KMS-11 (cell line): Measurements from ENCODE around the gene TM9SF1.

Experiments used
- H2AFZ ChIP-seq: fragments of 200-600 bp; sonication (generic); 2 replicates; pipeline ENCODE4 v1.6.1; 2016; ENCODE audit warnings: antibody characterized with exemption, mixed run types, low read depth
- H3K27ac ChIP-seq: fragments of 200-600 bp; sonication (generic); 2 replicates; pipeline ENCODE4 v1.6.1; 2016; ENCODE audit warnings: mild to moderate bottlenecking, mixed run types
- H3K27me3 ChIP-seq: fragments of 200-600 bp; sonication (generic); 2 replicates; pipeline ENCODE4 v1.6.1; 2017; ENCODE audit warnings: mild to moderate bottlenecking, low read depth, mixed run types, moderate library complexity; ENCODE audit not compliant: insufficient read depth
- H3K36me3 ChIP-seq: fragments of 200-600 bp; sonication (generic); 2 replicates; pipeline ENCODE4 v1.6.1; 2017; ENCODE audit warnings: mild to moderate bottlenecking, mixed run types; ENCODE audit not compliant: insufficient read depth
- H3K4me1 ChIP-seq: fragments of 200-600 bp; sonication (generic); 2 replicates; pipeline ENCODE4 v1.6.1; 2016; ENCODE audit warnings: mild to moderate bottlenecking, low read depth, mixed run types; ENCODE audit not compliant: poor library complexity, severe bottlenecking
- H3K4me2 ChIP-seq: fragments of 200-600 bp; sonication (generic); 2 replicates; pipeline ENCODE4 v1.7.0; 2016; ENCODE audit warnings: mild to moderate bottlenecking, mixed run types
- H3K4me3 ChIP-seq: fragments of 200-600 bp; sonication (generic); IDR thresholded peaks from 2 replicates; pipeline ENCODE4 v1.6.1; 2017; ENCODE audit warnings: low read depth, low read length, mixed read lengths; ENCODE audit not compliant: insufficient read depth
- H3K79me2 ChIP-seq: fragments of 200-600 bp; sonication (generic); 2 replicates; pipeline ENCODE4 v1.6.1; 2016; ENCODE audit warnings: low read depth, mixed run types; ENCODE audit not compliant: insufficient read depth
- H3K9ac ChIP-seq: fragments of 200-600 bp; sonication (generic); 2 replicates; pipeline ENCODE4 v1.6.1; 2016; ENCODE audit warnings: mild to moderate bottlenecking, mixed run types
- H4K20me1 ChIP-seq: fragments of 200-600 bp; sonication (generic); 2 replicates; pipeline ENCODE4 v1.6.1; 2016; ENCODE audit warnings: mild to moderate bottlenecking, mixed run types; ENCODE audit not compliant: insufficient read depth
- TF ChIP-seq, protein P1 (sequence below): fragments of 200-600 bp; sonication (generic); conservative IDR thresholded peaks from 2 replicates; pipeline ENCODE4 v1.6.1; 2017; ENCODE audit warnings: low read depth, mild to moderate bottlenecking, antibody characterized with exemption, low read length, moderate library complexity, mixed read lengths

Gene TM9SF1, protein sequence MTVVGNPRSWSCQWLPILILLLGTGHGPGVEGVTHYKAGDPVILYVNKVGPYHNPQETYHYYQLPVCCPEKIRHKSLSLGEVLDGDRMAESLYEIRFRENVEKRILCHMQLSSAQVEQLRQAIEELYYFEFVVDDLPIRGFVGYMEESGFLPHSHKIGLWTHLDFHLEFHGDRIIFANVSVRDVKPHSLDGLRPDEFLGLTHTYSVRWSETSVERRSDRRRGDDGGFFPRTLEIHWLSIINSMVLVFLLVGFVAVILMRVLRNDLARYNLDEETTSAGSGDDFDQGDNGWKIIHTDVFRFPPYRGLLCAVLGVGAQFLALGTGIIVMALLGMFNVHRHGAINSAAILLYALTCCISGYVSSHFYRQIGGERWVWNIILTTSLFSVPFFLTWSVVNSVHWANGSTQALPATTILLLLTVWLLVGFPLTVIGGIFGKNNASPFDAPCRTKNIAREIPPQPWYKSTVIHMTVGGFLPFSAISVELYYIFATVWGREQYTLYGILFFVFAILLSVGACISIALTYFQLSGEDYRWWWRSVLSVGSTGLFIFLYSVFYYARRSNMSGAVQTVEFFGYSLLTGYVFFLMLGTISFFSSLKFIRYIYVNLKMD

GRCh38 chr14:24195186-24196070, at the start of gene TM9SF1:
Gene TM9SF1, minus strand, starts transcription at chr14:24195441. Its CDS starts 422 bp downstream, at chr14:24195019.
- H3K27ac ChIP-seq, result peak within 1 kb of the TSS; percentile 94
- H3K4me1 ChIP-seq, result peaks cover 10% of the 10 kb centered on the region
- H3K27me3 ChIP-seq, result no peaks in the 10 kb centered on the region
- H3K4me3 ChIP-seq, result peak within 1 kb of the TSS; percentile 55
- H3K9ac ChIP-seq, result peak within 1 kb of the TSS; percentile 99
- H4K20me1 ChIP-seq, result no peaks in the 10 kb centered on the region
- H3K36me3 ChIP-seq, result no peaks in the 10 kb centered on the region
- peak within 1 kb of the TSS; percentile 81 for H2AFZ ChIP-seq
- no peaks in the 10 kb centered on the region; the same call in 1 of the 2 replicates for H3K79me2 ChIP-seq
- TF ChIP-seq, protein P1, sequence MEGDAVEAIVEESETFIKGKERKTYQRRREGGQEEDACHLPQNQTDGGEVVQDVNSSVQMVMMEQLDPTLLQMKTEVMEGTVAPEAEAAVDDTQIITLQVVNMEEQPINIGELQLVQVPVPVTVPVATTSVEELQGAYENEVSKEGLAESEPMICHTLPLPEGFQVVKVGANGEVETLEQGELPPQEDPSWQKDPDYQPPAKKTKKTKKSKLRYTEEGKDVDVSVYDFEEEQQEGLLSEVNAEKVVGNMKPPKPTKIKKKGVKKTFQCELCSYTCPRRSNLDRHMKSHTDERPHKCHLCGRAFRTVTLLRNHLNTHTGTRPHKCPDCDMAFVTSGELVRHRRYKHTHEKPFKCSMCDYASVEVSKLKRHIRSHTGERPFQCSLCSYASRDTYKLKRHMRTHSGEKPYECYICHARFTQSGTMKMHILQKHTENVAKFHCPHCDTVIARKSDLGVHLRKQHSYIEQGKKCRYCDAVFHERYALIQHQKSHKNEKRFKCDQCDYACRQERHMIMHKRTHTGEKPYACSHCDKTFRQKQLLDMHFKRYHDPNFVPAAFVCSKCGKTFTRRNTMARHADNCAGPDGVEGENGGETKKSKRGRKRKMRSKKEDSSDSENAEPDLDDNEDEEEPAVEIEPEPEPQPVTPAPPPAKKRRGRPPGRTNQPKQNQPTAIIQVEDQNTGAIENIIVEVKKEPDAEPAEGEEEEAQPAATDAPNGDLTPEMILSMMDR, result no peak
- H3K4me2 ChIP-seq, result peak within 1 kb of the TSS; percentile 74

DNA sequence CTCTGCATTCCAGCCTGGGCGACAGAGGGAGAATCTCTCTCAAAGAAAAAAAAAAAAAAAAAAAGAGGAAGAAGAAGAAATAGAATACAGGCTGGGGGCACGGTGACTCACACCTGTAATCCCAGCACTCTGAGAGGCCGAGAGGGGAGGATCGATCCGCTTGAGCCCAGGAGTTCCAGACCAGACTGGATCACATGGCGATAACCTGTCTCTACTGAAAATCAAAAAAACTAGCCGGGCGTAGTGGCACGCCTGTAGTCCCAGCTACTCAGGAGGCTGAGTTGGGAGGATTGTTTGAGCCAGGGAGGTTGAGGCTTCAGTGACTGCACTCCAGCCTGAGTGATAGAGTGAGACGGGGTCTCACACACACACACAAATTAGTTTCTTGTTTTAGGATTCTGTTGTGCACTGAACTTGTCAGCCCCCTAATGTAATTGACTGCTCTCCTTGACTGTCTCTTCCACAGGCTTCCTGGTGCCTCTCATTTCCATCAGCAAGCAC, 48.1 kb upstream of the TM9SF1 start:
- no peaks in the 10 kb centered on the region for H4K20me1 ChIP-seq
- H3K36me3 ChIP-seq, result no peaks in the 10 kb centered on the region
- TF ChIP-seq, protein P1, result no peak
- H3K4me1 ChIP-seq, result peaks cover 36% of the 10 kb centered on the region
- H2AFZ ChIP-seq, result peak overlapping the region; percentile 66
- H3K27ac ChIP-seq, result peak overlapping the region; percentile 87
- H3K4me2 ChIP-seq, result peak overlapping the region; percentile 57
- H3K79me2 ChIP-seq, result no peaks in the 10 kb centered on the region
- H3K4me3 ChIP-seq, result no peak overlapping the region
- peak overlapping the region; percentile 65; the same call in 1 of the 2 replicates for H3K9ac ChIP-seq
- H3K27me3 ChIP-seq, result no peaks in the 10 kb centered on the region

DNA sequence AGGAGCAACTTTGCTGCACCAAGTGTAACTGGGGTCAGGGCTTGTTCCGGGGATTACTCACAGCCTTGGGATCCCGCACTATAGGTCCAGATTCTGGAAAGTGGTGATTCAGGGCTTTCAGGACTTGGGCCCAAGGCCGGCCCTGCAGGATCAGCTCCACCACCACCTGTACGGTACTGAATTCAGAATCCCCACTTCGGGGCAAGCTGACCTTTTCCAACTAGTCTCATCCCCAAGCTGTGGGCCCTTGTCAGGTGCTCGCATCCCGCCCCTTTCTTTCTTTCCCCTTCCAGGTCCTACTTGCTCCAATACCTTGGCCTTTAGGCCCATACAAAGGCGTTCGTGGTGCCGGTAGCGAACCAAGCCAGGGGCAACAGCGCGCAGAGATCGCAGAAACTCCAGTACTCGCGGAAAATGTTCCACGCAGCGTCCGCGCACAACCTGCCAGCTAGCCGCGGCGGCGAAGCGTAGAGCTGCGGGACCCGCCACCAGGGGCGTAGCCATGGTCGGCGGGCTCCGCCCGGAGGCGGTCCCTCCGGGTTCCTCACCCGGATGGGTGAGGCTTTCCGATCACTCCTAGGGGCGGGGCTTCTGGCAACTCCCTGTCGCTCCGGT, 46.7 kb upstream of the TM9SF1 start:
- no peaks in the 10 kb centered on the region for H3K27me3 ChIP-seq
- no peak overlapping the region for H3K4me3 ChIP-seq
- TF ChIP-seq, protein P1, result peak; percentile 26; the same call in 1 of the 2 replicates
- peak overlapping the region; percentile 73 for H3K4me2 ChIP-seq
- H3K27ac ChIP-seq, result peak overlapping the region; percentile 87
- no peaks in the 10 kb centered on the region for H3K36me3 ChIP-seq
- H4K20me1 ChIP-seq, result no peaks in the 10 kb centered on the region
- H3K4me1 ChIP-seq, result peaks cover 29% of the 10 kb centered on the region
- H3K79me2 ChIP-seq, result no peaks in the 10 kb centered on the region
- peak overlapping the region; percentile 65 for H3K9ac ChIP-seq
- H2AFZ ChIP-seq, result peak overlapping the region; percentile 66; the same call in 1 of the 2 replicates
